WTC11 (cell line): ENCODE measurements around the gene MAP7D2. TPM values are rescaled to one million over a fixed set of nuclear protein-coding genes. Genes with fewer than 3 reads are reported as not detected.

ENCODE experiments used
- ATAC-seq: fragments of 200-7000 bp; cut with Tn5 transposase; 2 replicates; pipeline ENCODE4 v1.10.0; 2021; ENCODE audit warnings: mild to moderate bottlenecking, moderate library complexity
- CTCF ChIA-PET: fragments of 300-600 bp; sonication (Branson Sonifier 250); formaldehyde crosslinking; loops from one replicate; lab custom pipeline; 2021; ENCODE audit warnings: antibody characterized with exemption; lab: Charles Lee
- POLR2A ChIA-PET: fragments of 350-600 bp; sonication (Branson Sonifier 250); formaldehyde crosslinking; loops from one replicate; lab custom pipeline; 2021; ENCODE audit warnings: antibody characterized with exemption; lab: Charles Lee
- DNase-seq: peaks from one replicate; pipeline ENCODE4 v3.0.0; 2021; ENCODE audit warnings: low spot score
- H3K27ac Mint-ChIP-seq: 2 replicates; pipeline ENCODE4 v1.8.0; 2021; ENCODE audit warnings: mixed read lengths
- H3K27me3 Mint-ChIP-seq: 2 replicates; pipeline ENCODE4 v1.8.0; 2021; ENCODE audit warnings: low read depth, mild to moderate bottlenecking, moderate library complexity, mixed read lengths
- H3K36me3 Mint-ChIP-seq: 2 replicates; pipeline ENCODE4 v1.8.0; 2021; ENCODE audit warnings: mixed read lengths
- H3K4me1 Mint-ChIP-seq: 2 replicates; pipeline ENCODE4 v1.8.0; 2022; ENCODE audit warnings: mixed read lengths
- H3K4me3 Mint-ChIP-seq: 2 replicates; pipeline ENCODE4 v1.8.0; 2021; ENCODE audit warnings: mild to moderate bottlenecking, moderate library complexity, mixed read lengths
- H3K9me3 Mint-ChIP-seq: 2 replicates; pipeline ENCODE4 v1.8.0; 2021; ENCODE audit warnings: mixed read lengths
- ARID4B ChIP-seq: sonication (generic); formaldehyde crosslinking; IDR thresholded peaks from 2 replicates; pipeline ENCODE4 v1.8.0; 2023; ENCODE audit warnings: missing genetic modification reagents, mild to moderate bottlenecking, borderline replicate concordance
- CBFB ChIP-seq: sonication (generic); formaldehyde crosslinking; IDR thresholded peaks from 2 replicates; pipeline ENCODE4 v1.8.1; 2022; ENCODE audit warnings: mild to moderate bottlenecking, low read depth, missing genetic modification reagents
- CREB1 ChIP-seq: sonication (generic); formaldehyde crosslinking; IDR thresholded peaks from 2 replicates; pipeline ENCODE4 v1.8.0; 2023; ENCODE audit warnings: mild to moderate bottlenecking, missing genetic modification reagents
- ELF4 ChIP-seq: sonication (generic); formaldehyde crosslinking; IDR thresholded peaks from 2 replicates; pipeline ENCODE4 v1.8.1; 2022; ENCODE audit warnings: low read depth, mild to moderate bottlenecking, moderate library complexity, missing genetic modification reagents
- FOXP1 ChIP-seq: sonication (generic); formaldehyde crosslinking; IDR thresholded peaks from 2 replicates; pipeline ENCODE4 v1.8.0; 2022; ENCODE audit warnings: missing genetic modification reagents, mild to moderate bottlenecking, moderate library complexity, borderline replicate concordance
- GABPB1 ChIP-seq: sonication (generic); formaldehyde crosslinking; IDR thresholded peaks from 2 replicates; pipeline ENCODE4 v1.8.1; 2023; ENCODE audit warnings: mild to moderate bottlenecking, missing genetic modification reagents
- GRHL2 ChIP-seq: fragments of 250-450 bp; sonication (Bioruptor Pico); IDR thresholded peaks from 2 replicates; pipeline ENCODE4 v1.8.0; 2022; ENCODE audit warnings: mild to moderate bottlenecking, moderate library complexity; ENCODE audit not compliant: insufficient replicate concordance, severe bottlenecking
- JUN ChIP-seq: sonication (generic); formaldehyde crosslinking; IDR thresholded peaks from 2 replicates; pipeline ENCODE4 v1.8.0; 2023; ENCODE audit warnings: mild to moderate bottlenecking, missing genetic modification reagents
- MAX ChIP-seq: sonication (generic); formaldehyde crosslinking; IDR thresholded peaks from 2 replicates; pipeline ENCODE4 v1.8.0; 2022; ENCODE audit warnings: mild to moderate bottlenecking, missing genetic modification reagents
- MXD4 ChIP-seq: fragments of 250-450 bp; sonication (Bioruptor Pico); IDR thresholded peaks from 2 replicates; pipeline ENCODE4 v1.8.0; 2021; ENCODE audit warnings: mild to moderate bottlenecking, moderate library complexity, borderline replicate concordance
- RELA ChIP-seq: sonication (generic); formaldehyde crosslinking; IDR thresholded peaks from 2 replicates; pipeline ENCODE4 v1.8.1; 2022; ENCODE audit warnings: missing genetic modification reagents, mild to moderate bottlenecking, borderline replicate concordance
- SMAD3 ChIP-seq: sonication (generic); formaldehyde crosslinking; IDR thresholded peaks from 2 replicates; pipeline ENCODE4 v1.8.0; 2022; ENCODE audit warnings: missing genetic modification reagents, mild to moderate bottlenecking, borderline replicate concordance
- SOX15 ChIP-seq: fragments of 250-450 bp; sonication (Bioruptor Pico); IDR thresholded peaks from 2 replicates; pipeline ENCODE4 v1.9.0; 2021; ENCODE audit warnings: mild to moderate bottlenecking
- TEAD1 ChIP-seq: sonication (generic); formaldehyde crosslinking; IDR thresholded peaks from 2 replicates; pipeline ENCODE4 v1.8.0; 2022; ENCODE audit warnings: mild to moderate bottlenecking, missing genetic modification reagents
- ZNF263 ChIP-seq: sonication (generic); formaldehyde crosslinking; IDR thresholded peaks from 2 replicates; pipeline ENCODE4 v1.8.1; 2022; ENCODE audit warnings: low read depth, mild to moderate bottlenecking, moderate library complexity, missing genetic modification reagents
- total RNA-seq: library from RNA; stranded (reverse); gene quantifications from 3 replicates; pipeline ENCODE4 v1.2.3, GENCODE V29; 2021
- TF ChIP-seq, protein P1 (sequence below): sonication (generic); formaldehyde crosslinking; IDR thresholded peaks from 2 replicates; pipeline ENCODE4 v1.8.0; 2022; ENCODE audit warnings: mild to moderate bottlenecking, missing genetic modification reagents
- TF ChIP-seq, protein P2 (sequence below): sonication (generic); formaldehyde crosslinking; conservative IDR thresholded peaks from 2 replicates; pipeline ENCODE4 v1.8.1; 2023; ENCODE audit warnings: mild to moderate bottlenecking, low read depth, missing genetic modification reagents, moderate library complexity
- TF ChIP-seq, protein P3 (sequence below): fragments of 250-450 bp; sonication (Bioruptor Pico); conservative IDR thresholded peaks from 2 replicates; pipeline ENCODE4 v1.9.0; 2021; ENCODE audit warnings: mild to moderate bottlenecking
- TF ChIP-seq, protein P4 (sequence below): sonication (generic); formaldehyde crosslinking; IDR thresholded peaks from 2 replicates; pipeline ENCODE4 v1.8.1; 2023; ENCODE audit warnings: mild to moderate bottlenecking, missing genetic modification reagents

The MAP7D2 gene
- total RNA-seq, 1 experiment from 2014 or later: 0.57 TPM

GRCh38 chrX:20116087-20116576 lies 575 bp downstream of the MAP7D2 start:
- POLR2A ChIA-PET: no interaction called here
- DNase-seq (peak; percentile 24), ATAC-seq (peak; percentile 62)
- TF ChIP-seq MAX (peak; percentile 89), TEAD1 (CRISPR knock-in tag) (0 out of 2 replicates have a peak, but pooled peaks have one; percentile 21), GABPB1 (CRISPR knock-in tag) (0 out of 2 replicates have a peak, but pooled peaks have one; percentile 15), FOXP1 (CRISPR knock-in tag) (peak; percentile 40; the same call in 1 of the 2 replicates), JUN (CRISPR knock-in tag) (no peak), RELA (CRISPR knock-in tag) (no peak)
- TF ChIP-seq, protein P1, sequence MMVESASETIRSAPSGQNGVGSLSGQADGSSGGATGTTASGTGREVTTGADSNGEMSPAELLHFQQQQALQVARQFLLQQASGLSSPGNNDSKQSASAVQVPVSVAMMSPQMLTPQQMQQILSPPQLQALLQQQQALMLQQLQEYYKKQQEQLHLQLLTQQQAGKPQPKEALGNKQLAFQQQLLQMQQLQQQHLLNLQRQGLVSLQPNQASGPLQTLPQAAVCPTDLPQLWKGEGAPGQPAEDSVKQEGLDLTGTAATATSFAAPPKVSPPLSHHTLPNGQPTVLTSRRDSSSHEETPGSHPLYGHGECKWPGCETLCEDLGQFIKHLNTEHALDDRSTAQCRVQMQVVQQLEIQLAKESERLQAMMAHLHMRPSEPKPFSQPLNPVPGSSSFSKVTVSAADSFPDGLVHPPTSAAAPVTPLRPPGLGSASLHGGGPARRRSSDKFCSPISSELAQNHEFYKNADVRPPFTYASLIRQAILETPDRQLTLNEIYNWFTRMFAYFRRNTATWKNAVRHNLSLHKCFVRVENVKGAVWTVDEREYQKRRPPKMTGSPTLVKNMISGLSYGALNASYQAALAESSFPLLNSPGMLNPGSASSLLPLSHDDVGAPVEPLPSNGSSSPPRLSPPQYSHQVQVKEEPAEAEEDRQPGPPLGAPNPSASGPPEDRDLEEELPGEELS (CRISPR knock-in tag): peak; percentile 24; the same call in 1 of the 2 replicates
- TF ChIP-seq, protein P2, sequence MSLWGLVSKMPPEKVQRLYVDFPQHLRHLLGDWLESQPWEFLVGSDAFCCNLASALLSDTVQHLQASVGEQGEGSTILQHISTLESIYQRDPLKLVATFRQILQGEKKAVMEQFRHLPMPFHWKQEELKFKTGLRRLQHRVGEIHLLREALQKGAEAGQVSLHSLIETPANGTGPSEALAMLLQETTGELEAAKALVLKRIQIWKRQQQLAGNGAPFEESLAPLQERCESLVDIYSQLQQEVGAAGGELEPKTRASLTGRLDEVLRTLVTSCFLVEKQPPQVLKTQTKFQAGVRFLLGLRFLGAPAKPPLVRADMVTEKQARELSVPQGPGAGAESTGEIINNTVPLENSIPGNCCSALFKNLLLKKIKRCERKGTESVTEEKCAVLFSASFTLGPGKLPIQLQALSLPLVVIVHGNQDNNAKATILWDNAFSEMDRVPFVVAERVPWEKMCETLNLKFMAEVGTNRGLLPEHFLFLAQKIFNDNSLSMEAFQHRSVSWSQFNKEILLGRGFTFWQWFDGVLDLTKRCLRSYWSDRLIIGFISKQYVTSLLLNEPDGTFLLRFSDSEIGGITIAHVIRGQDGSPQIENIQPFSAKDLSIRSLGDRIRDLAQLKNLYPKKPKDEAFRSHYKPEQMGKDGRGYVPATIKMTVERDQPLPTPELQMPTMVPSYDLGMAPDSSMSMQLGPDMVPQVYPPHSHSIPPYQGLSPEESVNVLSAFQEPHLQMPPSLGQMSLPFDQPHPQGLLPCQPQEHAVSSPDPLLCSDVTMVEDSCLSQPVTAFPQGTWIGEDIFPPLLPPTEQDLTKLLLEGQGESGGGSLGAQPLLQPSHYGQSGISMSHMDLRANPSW (CRISPR knock-in tag): no peak
- H3K9me3 Mint-ChIP-seq: no peaks in the 10 kb centered on the region
- no peak overlapping the region for H3K27ac Mint-ChIP-seq
- no peaks in the 10 kb centered on the region for H3K36me3 Mint-ChIP-seq
- H3K4me3 Mint-ChIP-seq: peak overlapping the region; percentile 60
- H3K27me3 Mint-ChIP-seq: peaks cover 49% of the 10 kb centered on the region
- H3K4me1 Mint-ChIP-seq: peaks cover 4% of the 10 kb centered on the region
- CTCF ChIA-PET: no interaction called here

DNA sequence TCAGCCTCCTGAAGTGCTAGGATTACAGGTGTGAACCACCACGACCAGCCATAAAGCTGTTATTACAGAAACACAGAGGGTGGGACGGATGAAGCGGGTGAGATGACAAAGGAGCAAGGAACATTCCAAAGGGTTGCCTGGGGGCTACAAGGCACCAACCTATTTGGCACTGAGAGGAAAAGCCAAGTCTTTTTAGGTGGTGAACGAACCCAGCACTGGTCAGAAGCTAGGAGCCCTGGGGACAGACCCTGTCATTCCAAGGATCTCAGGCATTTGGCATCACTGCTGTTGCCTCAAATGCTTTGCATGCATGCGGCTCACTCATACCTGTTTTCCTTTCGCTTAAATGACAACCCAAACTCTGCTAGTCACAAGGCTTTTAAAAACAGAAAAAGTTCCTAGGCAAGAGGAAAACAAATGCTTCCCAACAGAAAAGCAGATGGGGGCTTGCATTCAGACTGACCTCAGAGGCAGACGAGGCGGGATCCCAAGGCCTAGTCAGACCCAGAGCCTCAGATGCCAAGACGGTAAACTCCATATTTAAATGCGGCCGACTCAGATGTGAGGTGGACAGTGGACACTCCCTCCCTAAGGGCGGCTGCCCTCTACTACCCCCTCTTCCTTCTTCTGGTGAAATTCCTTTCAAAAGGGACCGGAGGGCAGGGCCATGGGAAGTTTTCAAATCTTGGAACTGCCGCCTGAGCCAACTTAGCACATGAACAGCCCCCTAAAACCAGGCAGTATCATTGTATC lies 4.5 kb downstream of the MAP7D2 start:
- POLR2A ChIA-PET: no interaction called here
- no peaks in the 10 kb centered on the region for H3K9me3 Mint-ChIP-seq

More for the DNA sequence above, 4.5 kb downstream of the MAP7D2 start:
- Mint-ChIP-seq H3K27ac (no peak overlapping the region), H3K4me3 (no peak overlapping the region), H3K36me3 (no peaks in the 10 kb centered on the region), H3K4me1 (peaks cover 4% of the 10 kb centered on the region), H3K27me3 (peaks cover 31% of the 10 kb centered on the region)
- TF ChIP-seq GRHL2 (no peak), SMAD3 (CRISPR knock-in tag) (no peak), ZNF263 (CRISPR knock-in tag) (no peak), CREB1 (CRISPR knock-in tag) (no peak), ARID4B (CRISPR knock-in tag) (no peak), CBFB (CRISPR knock-in tag) (no peak), SOX15 (CRISPR knock-in tag) (no peak), JUN (CRISPR knock-in tag) (no peak), MXD4 (CRISPR knock-in tag) (no peak), ELF4 (CRISPR knock-in tag) (no peak)
- TF ChIP-seq, protein P3, sequence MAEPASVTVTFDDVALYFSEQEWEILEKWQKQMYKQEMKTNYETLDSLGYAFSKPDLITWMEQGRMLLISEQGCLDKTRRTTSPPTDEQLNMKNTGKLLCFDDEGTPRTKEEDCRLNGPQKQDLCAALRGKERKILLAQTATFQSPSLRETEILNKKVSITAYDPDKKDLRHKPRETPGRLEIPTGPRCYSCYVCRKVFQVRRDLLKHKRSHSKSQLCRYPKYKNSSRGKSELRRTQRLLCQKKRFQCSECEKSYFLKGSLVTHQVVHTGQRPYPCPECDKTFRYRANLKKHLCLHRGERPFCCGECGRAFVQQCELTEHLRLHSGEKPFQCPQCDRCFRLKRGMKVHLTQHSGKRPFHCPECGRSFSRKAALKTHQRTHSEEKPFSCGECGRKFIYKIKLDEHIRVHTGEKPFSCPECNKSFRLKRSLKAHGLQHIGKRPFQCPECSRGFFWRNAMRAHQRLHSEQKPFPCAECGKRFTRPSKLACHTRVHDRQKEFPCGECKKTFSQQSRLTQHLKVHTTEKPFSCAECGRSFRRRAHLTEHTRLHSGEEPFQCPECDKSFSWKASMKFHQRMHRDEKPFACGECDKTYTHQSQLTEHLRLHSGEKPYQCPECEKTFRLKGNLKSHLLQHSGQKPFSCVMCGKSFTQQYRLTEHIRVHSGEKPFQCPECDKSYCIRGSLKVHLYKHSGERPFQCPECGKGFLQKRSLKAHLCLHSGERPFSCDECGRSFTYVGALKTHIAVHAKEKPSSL (CRISPR knock-in tag): no peak
- TF ChIP-seq, protein P4, sequence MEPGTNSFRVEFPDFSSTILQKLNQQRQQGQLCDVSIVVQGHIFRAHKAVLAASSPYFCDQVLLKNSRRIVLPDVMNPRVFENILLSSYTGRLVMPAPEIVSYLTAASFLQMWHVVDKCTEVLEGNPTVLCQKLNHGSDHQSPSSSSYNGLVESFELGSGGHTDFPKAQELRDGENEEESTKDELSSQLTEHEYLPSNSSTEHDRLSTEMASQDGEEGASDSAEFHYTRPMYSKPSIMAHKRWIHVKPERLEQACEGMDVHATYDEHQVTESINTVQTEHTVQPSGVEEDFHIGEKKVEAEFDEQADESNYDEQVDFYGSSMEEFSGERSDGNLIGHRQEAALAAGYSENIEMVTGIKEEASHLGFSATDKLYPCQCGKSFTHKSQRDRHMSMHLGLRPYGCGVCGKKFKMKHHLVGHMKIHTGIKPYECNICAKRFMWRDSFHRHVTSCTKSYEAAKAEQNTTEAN: no peak
- CTCF ChIA-PET: no interaction called here
- no peak for DNase-seq
- ATAC-seq: no peak
